ENCODE measurements around the gene PLPPR1. TPM values are rescaled to one million over a fixed set of nuclear protein-coding genes. Genes with fewer than 3 reads are reported as not detected.

Gene PLPPR1
- total and polyA plus RNA-seq, 4 donors = 1.2 to 26.3 (median 2.4) TPM

GRCh38 chr9:101172616-101173015 lies 144.1 kb downstream of the PLPPR1 start:
- Histone ChIP-seq H3K4me3 (ENCODE audit: low read depth in 1 of 3, low read length in 3 of 3) (no peak overlapping the region), H3K4me1 (ENCODE audit: control insufficient read depth in 4 of 4, insufficient read depth in 4 of 4, low read length in 3 of 4) (no peaks in the 10 kb centered on the region), H3K27ac (ENCODE audit: low read depth in 1 of 2, low read length in 2 of 2) (no peak overlapping the region), H3K9ac (ENCODE audit: low read depth in 1 of 2, low read length in 2 of 2) (no peak overlapping the region), H3K9me3 (ENCODE audit: control insufficient read depth in 4 of 4, low read length in 3 of 4) (no peaks in the 10 kb centered on the region), H3K36me3 (ENCODE audit: control insufficient read depth in 4 of 4, insufficient read depth in 3 of 4, low read depth in 1 of 4, low read length in 3 of 4) (no peaks in the 10 kb centered on the region), H3K27me3 (ENCODE audit: control insufficient read depth in 4 of 4, insufficient read depth in 4 of 4, low read length in 3 of 4) (no peaks in the 10 kb centered on the region)
- no peak for DNase-seq (ENCODE audit: low spot score)
- no peak for TF ChIP-seq HNF4G (IDR thresholded peaks at IDR 0.05)
- TF ChIP-seq RAD21 (IDR thresholded peaks at IDR 0.05) = no peak
- TF ChIP-seq ATF3 (IDR thresholded peaks at IDR 0.05) = no peak
- TF ChIP-seq EGR1 (IDR thresholded peaks at IDR 0.05; ENCODE audit: low read depth in 2 of 2) = no peak
- no peak for TF ChIP-seq TAF1 (conservative IDR thresholded peaks at IDR 0.05)
- no peak for TF ChIP-seq REST (IDR thresholded peaks at IDR 0.05)
- TF ChIP-seq GABPA (IDR thresholded peaks at IDR 0.05 in 1 of 2, conservative IDR thresholded peaks at IDR 0.05 in 1 of 2) = no peak
- no peak for TF ChIP-seq FOXA1 (IDR thresholded peaks at IDR 0.05)
- TF ChIP-seq NR2F2 (IDR thresholded peaks at IDR 0.05) = no peak
- no peak for TF ChIP-seq RXRA (IDR thresholded peaks at IDR 0.05)
- TF ChIP-seq ZBTB33 (IDR thresholded peaks at IDR 0.05) = no peak
- WGBS = 100% methylated on average over 1 of the region's 1 CpG

- TF ChIP-seq MAX (IDR thresholded peaks at IDR 0.05) = no peak
- Histone ChIP-seq H3K36me3 (ENCODE audit: control insufficient read depth in 4 of 4, insufficient read depth in 3 of 4, low read depth in 1 of 4, low read length in 3 of 4) (no peaks in the 10 kb centered on the region), H3K9ac (ENCODE audit: low read depth in 1 of 2, low read length in 2 of 2) (no peak overlapping the region), H3K4me3 (ENCODE audit: low read depth in 1 of 3, low read length in 3 of 3) (no peak overlapping the region), H3K27me3 (ENCODE audit: control insufficient read depth in 4 of 4, insufficient read depth in 4 of 4, low read length in 3 of 4) (no peaks in the 10 kb centered on the region), H3K27ac (ENCODE audit: low read depth in 1 of 2, low read length in 2 of 2) (no peak overlapping the region), H3K4me1 (ENCODE audit: control insufficient read depth in 4 of 4, insufficient read depth in 4 of 4, low read length in 3 of 4) (no peaks in the 10 kb centered on the region), H3K9me3 (ENCODE audit: control insufficient read depth in 4 of 4, low read length in 3 of 4) (no peaks in the 10 kb centered on the region)
- no peak for DNase-seq (ENCODE audit: low spot score)
- WGBS = 59% methylated on average over 1 of the region's 1 CpG
These were observed 145.4 kb downstream of the PLPPR1 start for GRCh38 chr9:101173907-101174306.

- 97% methylated on average over 5 of the region's 5 CpGs for WGBS
- TF ChIP-seq RAD21 (IDR thresholded peaks at IDR 0.05) = no peak
- TF ChIP-seq YY1 (IDR thresholded peaks at IDR 0.05) = no peak
- TF ChIP-seq TAF1 (conservative IDR thresholded peaks at IDR 0.05) = no peak
- no peak for DNase-seq (ENCODE audit: low spot score)
These were observed 147.9 kb downstream of the PLPPR1 start for GRCh38 chr9:101176384-101176783.

More at GRCh38 chr9:101176384-101176783, 147.9 kb downstream of the PLPPR1 start:
- Histone ChIP-seq H3K4me1 (ENCODE audit: control insufficient read depth in 4 of 4, insufficient read depth in 4 of 4, low read length in 3 of 4) (no peaks in the 10 kb centered on the region), H3K9ac (ENCODE audit: low read depth in 1 of 2, low read length in 2 of 2) (no peak overlapping the region), H3K9me3 (ENCODE audit: control insufficient read depth in 4 of 4, low read length in 3 of 4) (no peaks in the 10 kb centered on the region), H3K27me3 (ENCODE audit: control insufficient read depth in 4 of 4, insufficient read depth in 4 of 4, low read length in 3 of 4) (no peaks in the 10 kb centered on the region), H3K36me3 (ENCODE audit: control insufficient read depth in 4 of 4, insufficient read depth in 3 of 4, low read depth in 1 of 4, low read length in 3 of 4) (no peaks in the 10 kb centered on the region), H3K27ac (ENCODE audit: low read depth in 1 of 2, low read length in 2 of 2) (no peak overlapping the region), H3K4me3 (ENCODE audit: low read depth in 1 of 3, low read length in 3 of 3) (no peak overlapping the region)
